OCI-LY3 (cell line): ENCODE results near the gene THAP8.

Experiments
- H2AFZ ChIP-seq: fragments of 200-600, 300-600 bp; shearing (Covaris generic); 2 replicates; pipeline ENCODE4 v1.6.0; 2014; ENCODE audit warnings: antibody characterized with exemption, low read depth, low read length
- H3K27ac ChIP-seq: fragments of 200-600, 300-600 bp; sonication (generic); 2 replicates; pipeline ENCODE4 v1.5.1; 2014; ENCODE audit warnings: mild to moderate bottlenecking, low read length, moderate library complexity, mixed read lengths
- H3K27me3 ChIP-seq: fragments of 200-600, 300-600 bp; sonication (generic); 2 replicates; pipeline ENCODE4 v1.6.1; 2014; ENCODE audit warnings: low read depth, low read length, mixed read lengths
- H3K36me3 ChIP-seq: fragments of 200-600, 300-600 bp; sonication (generic); replicated peaks from 2 replicates; pipeline ENCODE3; 2014; ENCODE audit warnings: low read depth, low read length, mixed read lengths
- H3K4me1 ChIP-seq: fragments of 300-600, 200-600 bp; sonication (generic); 2 replicates; pipeline ENCODE4 v1.6.1; 2014; ENCODE audit warnings: low read length, mixed read lengths
- H3K4me2 ChIP-seq: fragments of 200-600, 300-600 bp; sonication (generic); 2 replicates; pipeline ENCODE4 v1.6.1; 2014; ENCODE audit warnings: low read length, mixed read lengths
- H3K4me3 ChIP-seq: fragments of 300-600, 200-600 bp; sonication (generic); 2 replicates; pipeline ENCODE4 v1.5.1; 2014; ENCODE audit warnings: antibody characterized with exemption, mild to moderate bottlenecking, low read length, moderate library complexity
- H3K79me2 ChIP-seq: fragments of 300-600, 200-600 bp; shearing (Covaris generic); 2 replicates; pipeline ENCODE4 v1.6.1; 2014; ENCODE audit warnings: mild to moderate bottlenecking, low read length, mixed read lengths
- H3K9ac ChIP-seq: fragments of 300-600, 200-600 bp; shearing (Covaris generic); 2 replicates; pipeline ENCODE4 v1.6.0; 2014; ENCODE audit warnings: mild to moderate bottlenecking, low read length, moderate library complexity
- H3K9me3 ChIP-seq: fragments of 200-600, 300-600 bp; shearing (Covaris generic); 2 replicates; pipeline ENCODE4 v1.6.1; 2014; ENCODE audit warnings: low read length, mixed read lengths; ENCODE audit not compliant: insufficient read depth
- H4K20me1 ChIP-seq: fragments of 200-600, 300-600 bp; sonication (generic); 2 replicates; pipeline ENCODE4 v1.6.1; 2016; ENCODE audit warnings: low read length, mixed read lengths; ENCODE audit not compliant: insufficient read depth
- CTCF ChIP-seq: fragments of 200-600, 300-600 bp; sonication (generic); IDR thresholded peaks from 2 replicates; pipeline ENCODE4 v1.5.1; 2014; ENCODE audit warnings: antibody characterized with exemption, low read length, low read depth
- EZH2phosphoT487 ChIP-seq: fragments of 200-600 bp; shearing (Covaris generic); IDR thresholded peaks from 2 replicates; pipeline ENCODE4 v1.6.1; 2018; ENCODE audit warnings: antibody characterized with exemption, mixed run types, low read depth

THAP8 gene

GRCh38 chr19:36067681-36068080 lies 13.6 kb upstream of the THAP8 start:
- H3K4me3 ChIP-seq = no peak overlapping the region
- H3K79me2 ChIP-seq = no peaks in the 10 kb centered on the region
- H3K9me3 ChIP-seq = no peaks in the 10 kb centered on the region
- H3K27me3 ChIP-seq = no peaks in the 10 kb centered on the region
- no peak overlapping the region for H2AFZ ChIP-seq
- no peaks in the 10 kb centered on the region for H3K4me1 ChIP-seq
- no peak overlapping the region for H3K4me2 ChIP-seq
- no peak overlapping the region for H3K27ac ChIP-seq
- TF ChIP-seq EZH2phosphoT487 (no peak), CTCF (no peak)
- H4K20me1 ChIP-seq = 0 out of 2 replicates have a peak, but pooled peaks cover 3% of the 10 kb centered on the region
- no peak overlapping the region for H3K9ac ChIP-seq
- peaks cover 46% of the 10 kb centered on the region for H3K36me3 ChIP-seq

- H3K27me3 ChIP-seq = no peaks in the 10 kb centered on the region
- no peak overlapping the region for H2AFZ ChIP-seq
- H3K9ac ChIP-seq = no peak overlapping the region
- H3K9me3 ChIP-seq = no peaks in the 10 kb centered on the region
- no peaks in the 10 kb centered on the region for H3K79me2 ChIP-seq
- H3K27ac ChIP-seq = no peak overlapping the region
- H4K20me1 ChIP-seq = 0 out of 2 replicates have a peak, but pooled peaks cover 3% of the 10 kb centered on the region
- H3K4me1 ChIP-seq = no peaks in the 10 kb centered on the region
- H3K36me3 ChIP-seq = peaks cover 42% of the 10 kb centered on the region
- no peak overlapping the region for H3K4me3 ChIP-seq
- TF ChIP-seq CTCF = no peak
- TF ChIP-seq EZH2phosphoT487 = no peak
- H3K4me2 ChIP-seq = no peak overlapping the region
These were observed 10.7 kb upstream of the THAP8 start for GRCh38 chr19:36064826-36065225.

GRCh38 chr19:36061367-36061766 lies 7.3 kb upstream of the THAP8 start:
- Histone ChIP-seq H3K4me2 (no peak overlapping the region), H3K79me2 (peaks cover 18% of the 10 kb centered on the region), H3K27me3 (no peaks in the 10 kb centered on the region), H3K4me3 (no peak overlapping the region), H3K9me3 (no peaks in the 10 kb centered on the region), H3K9ac (no peak overlapping the region), H3K4me1 (no peaks in the 10 kb centered on the region), H3K36me3 (peaks cover 28% of the 10 kb centered on the region), H4K20me1 (0 out of 2 replicates have a peak, but pooled peaks cover 3% of the 10 kb centered on the region), H2AFZ (no peak overlapping the region), H3K27ac (no peak overlapping the region)
- TF ChIP-seq CTCF = no peak

- Histone ChIP-seq H3K4me2 (no peak overlapping the region), H3K4me1 (peaks cover 5% of the 10 kb centered on the region), H4K20me1 (0 out of 2 replicates have a peak, but pooled peaks cover 3% of the 10 kb centered on the region), H3K4me3 (no peak overlapping the region), H3K79me2 (peaks cover 27% of the 10 kb centered on the region), H3K9ac (no peak overlapping the region), H3K36me3 (peaks cover 23% of the 10 kb centered on the region), H3K9me3 (no peaks in the 10 kb centered on the region), H3K27ac (no peak overlapping the region), H3K27me3 (no peaks in the 10 kb centered on the region), H2AFZ (no peak overlapping the region)
- TF ChIP-seq CTCF (peak; percentile 51), EZH2phosphoT487 (no peak)
These were observed 6.3 kb upstream of the THAP8 start for GRCh38 chr19:36060430-36060829.
